HL-60/S4 treated with retinoic acid at 250 ng/mL for 4 days and 3 days (cell line): ENCODE results near the gene GOLGA2.

Experiments used
- in situ Hi-C: fragments of 300-500 bp; cut with MboI; formaldehyde crosslinking; loops from 2 replicates; pipeline ENCODE4 v1.7.0; 2022; ENCODE audit warnings: low sequenced_read_pairs

GOLGA2 gene

GRCh38 chr9:128214571-128215490 lies 61.0 kb downstream of the GOLGA2 start:
- in situ Hi-C loops = no loop called here

GRCh38 chr9:128213746-128214497 lies 61.9 kb downstream of the GOLGA2 start:
- in situ Hi-C loops = no loop called here

- in situ Hi-C loops = no loop called here
These were observed 63.9 kb downstream of the GOLGA2 start for GRCh38 chr9:128211981-128212281.

- in situ Hi-C loops = no loop called here
These were observed 64.4 kb downstream of the GOLGA2 start for GRCh38 chr9:128211186-128211980.

- in situ Hi-C loops = no loop called here
These were observed 66.7 kb downstream of the GOLGA2 start for GRCh38 chr9:128208946-128209669.

GRCh38 chr9:128208386-128208785 lies 67.4 kb downstream of the GOLGA2 start:
- in situ Hi-C loops = no loop called here

- in situ Hi-C loops = no loop called here
These were observed 68.6 kb downstream of the GOLGA2 start for GRCh38 chr9:128206916-128207910.

GRCh38 chr9:128206484-128206883 lies 69.3 kb downstream of the GOLGA2 start:
- in situ Hi-C loops = no loop called here
